Stimulated activated CD4-positive, alpha-beta T cell treated with anti-CD3 and anti-CD28 coated beads, Interleukin-2, amount 100 ng/mL, for 4 hours (primary cell): ENCODE results near the gene ARHGAP6.
"Not testable (repeated sequence)": the region's sequence is repeated elsewhere in the genome, so short reads cannot be mapped to it uniquely, and the experiment has no call there.

Experiments used
- DNase-seq: peaks from one replicate; pipeline ENCODE4 v3.0.0-alpha.2; 2020; ENCODE audit warnings: low read depth

The ARHGAP6 gene

GRCh38 chrX:11648705-11649519 lies 16.8 kb downstream of the ARHGAP6 start:
- DNase-seq = no peak

- no peak for DNase-seq
Measured at GRCh38 chrX:11647138-11647537, 18.6 kb downstream of the ARHGAP6 start.

- DNase-seq = no peak
Measured at GRCh38 chrX:11641349-11642065, 24.2 kb downstream of the ARHGAP6 start.

GRCh38 chrX:11640089-11640488 lies 25.6 kb downstream of the ARHGAP6 start:
- DNase-seq = no peak

GRCh38 chrX:11632732-11633131 lies 33.0 kb downstream of the ARHGAP6 start:
- DNase-seq = no peak

- DNase-seq = no peak
Measured at GRCh38 chrX:11629593-11630211, 36.0 kb downstream of the ARHGAP6 start.

- no peak for DNase-seq
Measured at GRCh38 chrX:11628399-11628798, 37.3 kb downstream of the ARHGAP6 start.

- DNase-seq = no peak
Measured at GRCh38 chrX:11626351-11626750, 39.4 kb downstream of the ARHGAP6 start.

GRCh38 chrX:11619441-11619840 lies 46.3 kb downstream of the ARHGAP6 start:
- no peak for DNase-seq

GRCh38 chrX:11614253-11614652 lies 51.5 kb downstream of the ARHGAP6 start:
- DNase-seq = not testable (repeated sequence)

GRCh38 chrX:11611965-11612364 lies 53.8 kb downstream of the ARHGAP6 start:
- DNase-seq = no peak

- DNase-seq = no peak
Measured at GRCh38 chrX:11611161-11611560, 54.6 kb downstream of the ARHGAP6 start.

GRCh38 chrX:11609109-11609508 lies 56.6 kb downstream of the ARHGAP6 start:
- no peak for DNase-seq

- DNase-seq = no peak
Measured at GRCh38 chrX:11606408-11606807, 59.3 kb downstream of the ARHGAP6 start.

- DNase-seq = no peak
Measured at GRCh38 chrX:11600578-11600977, 65.1 kb downstream of the ARHGAP6 start.

- DNase-seq = no peak
Measured at GRCh38 chrX:11597479-11597878, 68.2 kb downstream of the ARHGAP6 start.

- DNase-seq = no peak
Measured at GRCh38 chrX:11591723-11592346, 73.9 kb downstream of the ARHGAP6 start.

- no peak for DNase-seq
Measured at GRCh38 chrX:11589641-11590040, 76.1 kb downstream of the ARHGAP6 start.

- no peak for DNase-seq
Measured at GRCh38 chrX:11588097-11588496, 77.6 kb downstream of the ARHGAP6 start.

- no peak for DNase-seq
Measured at GRCh38 chrX:11585174-11585573, 80.5 kb downstream of the ARHGAP6 start.

GRCh38 chrX:11580789-11581188 lies 84.9 kb downstream of the ARHGAP6 start:
- DNase-seq = no peak
